Upper lobe of left lung (tissue), 4 donors: ENCODE data around the gene ERC1.

ENCODE experiments used
- EP300 ChIP-seq, 4 donors: sonication (generic); formaldehyde crosslinking; IDR thresholded peaks; one replicate each; pipeline ENCODE4 v1.5.1; 2017; ENCODE audit warnings: antibody characterized with exemption in 4 of 4, control low read depth in 2 of 4
- POLR2A ChIP-seq, 4 donors: fragments of 450-650 bp; IDR thresholded peaks; one replicate each; pipeline ENCODE4 v1.5.1; 2016 to 2017; ENCODE audit warnings: antibody characterized with exemption in 4 of 4, mild to moderate bottlenecking in 2 of 4
- POLR2AphosphoS5 ChIP-seq, 2 donors: sonication (generic); formaldehyde crosslinking; IDR thresholded peaks; one replicate each; pipeline ENCODE4 v1.5.1; 2017; ENCODE audit warnings: antibody characterized with exemption in 2 of 2
- TF ChIP-seq, protein P1 (sequence below), 6 experiments: fragments of 450-650 bp in 4 of 6; fragments of 200-600 bp in 2 of 6; sonication (generic) in 2 of 6; IDR thresholded peaks; one replicate each; pipeline ENCODE4 v1.5.1; 2016 to 2019; ENCODE audit warnings: antibody characterized with exemption in 6 of 6

DNA sequence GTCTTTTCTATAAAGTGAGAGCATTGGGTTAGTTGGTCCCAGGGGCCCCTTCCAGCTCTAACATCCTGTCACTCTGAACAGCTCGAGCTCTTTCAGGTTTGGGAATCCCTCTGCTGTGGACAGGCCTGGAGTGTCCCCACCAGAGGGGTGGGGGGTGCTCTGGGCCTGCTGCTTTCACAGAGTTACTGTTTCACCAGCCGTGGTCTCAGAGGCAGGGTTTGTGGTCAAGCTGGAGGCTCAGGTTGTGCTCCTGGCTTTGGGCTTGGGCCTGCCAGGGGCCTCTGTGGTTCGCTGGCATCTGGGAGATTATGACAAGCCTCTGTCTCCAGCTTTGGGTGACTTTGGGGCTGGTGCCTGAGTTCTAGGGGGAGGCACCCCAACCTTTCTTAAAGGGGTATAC, 543.7 kb downstream of the ERC1 start:
- TF ChIP-seq, protein P1, sequence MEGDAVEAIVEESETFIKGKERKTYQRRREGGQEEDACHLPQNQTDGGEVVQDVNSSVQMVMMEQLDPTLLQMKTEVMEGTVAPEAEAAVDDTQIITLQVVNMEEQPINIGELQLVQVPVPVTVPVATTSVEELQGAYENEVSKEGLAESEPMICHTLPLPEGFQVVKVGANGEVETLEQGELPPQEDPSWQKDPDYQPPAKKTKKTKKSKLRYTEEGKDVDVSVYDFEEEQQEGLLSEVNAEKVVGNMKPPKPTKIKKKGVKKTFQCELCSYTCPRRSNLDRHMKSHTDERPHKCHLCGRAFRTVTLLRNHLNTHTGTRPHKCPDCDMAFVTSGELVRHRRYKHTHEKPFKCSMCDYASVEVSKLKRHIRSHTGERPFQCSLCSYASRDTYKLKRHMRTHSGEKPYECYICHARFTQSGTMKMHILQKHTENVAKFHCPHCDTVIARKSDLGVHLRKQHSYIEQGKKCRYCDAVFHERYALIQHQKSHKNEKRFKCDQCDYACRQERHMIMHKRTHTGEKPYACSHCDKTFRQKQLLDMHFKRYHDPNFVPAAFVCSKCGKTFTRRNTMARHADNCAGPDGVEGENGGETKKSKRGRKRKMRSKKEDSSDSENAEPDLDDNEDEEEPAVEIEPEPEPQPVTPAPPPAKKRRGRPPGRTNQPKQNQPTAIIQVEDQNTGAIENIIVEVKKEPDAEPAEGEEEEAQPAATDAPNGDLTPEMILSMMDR (IDR thresholded peaks at IDR 0.05) = no peak
- TF ChIP-seq POLR2A (IDR thresholded peaks at IDR 0.05) = no peak
- no peak for TF ChIP-seq EP300 (IDR thresholded peaks at IDR 0.05)
- TF ChIP-seq POLR2AphosphoS5 (IDR thresholded peaks at IDR 0.05) = no peak
